Adrenal gland (tissue), 12 donors: ENCODE results near the gene NHERF1. TPM values are rescaled to one million over a fixed set of nuclear protein-coding genes. Genes with fewer than 3 reads are reported as not detected.

Experiments
- DNase-seq, 7 donors: peaks; one replicate each; pipeline ENCODE4 v3.0.0-alpha.2; 2019 to 2020
- H3K27ac ChIP-seq, 5 donors: fragments of 200-600 bp; sonication (generic) in 4 of 5; 1 replicate in 3 of 5; 2 replicates in 2 of 5; pipeline versions ENCODE4 v1.5.1 to v1.8.0; 2016 to 2020; ENCODE audit warnings: mild to moderate bottlenecking in 1 of 5
- H3K27me3 ChIP-seq: fragments of 200-600 bp; 2 replicates; pipeline ENCODE4 v1.8.0; 2021
- H3K36me3 ChIP-seq, 2 donors: fragments of 200-600 bp; replicated peaks in 1 of 2; 1 replicate in 1 of 2; 2 replicates in 1 of 2; pipeline versions ENCODE4 v1.5.1 to v1.8.0; 2018 to 2022
- H3K4me1 ChIP-seq, 2 donors: fragments of 200-600 bp; replicated peaks in 1 of 2; 1 replicate in 1 of 2; 2 replicates in 1 of 2; pipeline versions ENCODE4 v1.5.1 to v1.8.0; 2018 to 2021
- H3K4me3 ChIP-seq, 4 donors: fragments of 200-600 bp; sonication (generic) in 3 of 4; one replicate each; pipeline ENCODE4 v1.5.1; 2016 to 2018
- H3K9me3 ChIP-seq, 3 donors: fragments of 200-600 bp; sonication (generic) in 1 of 3; replicated peaks in 1 of 3; 1 replicate in 2 of 3; 2 replicates in 1 of 3; pipeline versions ENCODE4 v1.5.1 to v1.8.0; 2016 to 2021
- POLR2A ChIP-seq, 2 donors: fragments of 450-650 bp; IDR thresholded peaks; one replicate each; pipeline ENCODE4 v1.6.1; 2017; ENCODE audit warnings: antibody characterized with exemption in 2 of 2, mild to moderate bottlenecking in 2 of 2, moderate library complexity in 1 of 2
- WGBS, 4 donors: extraction: QIAGEN DNeasy Blood & Tissue Kit in 2 of 4; methylation state at CpG; one replicate each; pipeline versions ENCODE4 v1.1.5 to v1.1.7; 2013 to 2017; 5-methylcytosine and 5-hydroxymethylcytosine counted together
- intact Hi-C, 2 donors: fragments of 100-400 bp; cut with DNase I; formaldehyde crosslinking; loops; one replicate each; pipeline versions ENCODE4 v1.14.1 to v1.15.0; 2022 to 2023
- polyA plus RNA-seq, 3 donors: library from polyadenylated mRNA; stranded (reverse); fragments of 200-250 nt in 2 of 3; fragments of 350-450 nt in 1 of 3; fragmentation: Illumina TruSeq in 1 of 3; extraction: RNeasy Lipid Tissue Mini Kit (QIAGEN cat#74804) in 1 of 3; gene quantifications; one replicate each; pipeline ENCODE4 v1.2.3, GENCODE V29; 2013 to 2014
- total RNA-seq, 9 donors: library from RNA; depleted of rRNA in 4 of 9; stranded (reverse); fragments of >200 nt in 4 of 9; fragments of 120-200 nt in 1 of 9; fragmentation: NEBNext Ultra II Directional in 1 of 9; extraction: Animal tissue kit (Norgen Biotek cat#: 25700) in 1 of 9; gene quantifications; one replicate each; pipeline versions ENCODE4 v1.1.0 to v1.2.4, GENCODE V29; 2013 to 2023
- TF ChIP-seq, protein P1 (sequence below), 6 experiments: fragments of 450-650 bp in 4 of 6; fragments of 200-600 bp in 2 of 6; sonication (generic) in 1 of 6; IDR thresholded peaks; 1 replicate in 5 of 6; 2 replicates in 1 of 6; pipeline versions ENCODE4 v1.5.1 to v1.8.0; 2016 to 2021; ENCODE audit warnings: antibody characterized with exemption in 6 of 6, mild to moderate bottlenecking in 2 of 6, moderate library complexity in 1 of 6
- donor health status: healthy with polysubstance abuse.
- donor health status: Bipolar disorder and iron deficiency.
- donor health status: DM: yes; HTN: yes; CAD: no.
- donor health status: DM: no; HTN: no; CAD: no.
- donor health status: DM: no; HTN: no; CAD: no.
- donor health status: DM: yes; HTN: yes; CAD: no.

The NHERF1 gene
- total and polyA plus RNA-seq, 12 donors: 22.0 to 277 (median 209) TPM

DNA sequence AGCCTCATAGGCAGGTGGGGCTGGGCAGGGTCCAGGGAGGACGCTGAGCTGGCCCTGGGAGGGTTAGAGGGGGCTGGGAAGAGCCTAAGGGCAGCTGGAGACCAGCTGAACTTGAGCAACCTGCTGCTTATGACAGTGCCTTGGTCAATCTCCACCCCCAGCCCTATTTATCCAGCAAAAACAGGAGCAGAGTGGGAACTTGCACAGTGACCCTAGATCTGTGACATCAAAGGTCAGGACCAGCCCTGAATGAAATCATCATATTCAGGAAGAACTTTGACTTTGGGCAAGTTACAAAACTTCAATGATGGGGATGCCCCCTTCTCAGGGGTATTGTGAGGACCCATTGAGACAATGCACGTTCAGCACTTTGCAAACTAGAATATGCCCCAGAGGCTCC is 45.1 kb upstream of the NHERF1 start:
- WGBS, 4 donors: 52 to 78% (median 66%) methylated on average over 1 to 2 of the region's 2 CpGs
- Histone ChIP-seq H3K9me3 (no peaks in the 10 kb centered on the region), H3K4me3 (no peak overlapping the region), H3K36me3 (no peaks in the 10 kb centered on the region), H3K27me3 (peaks cover 5% of the 10 kb centered on the region), H3K27ac (no peak overlapping the region), H3K4me1 (no peaks in the 10 kb centered on the region)
- TF ChIP-seq, protein P1, sequence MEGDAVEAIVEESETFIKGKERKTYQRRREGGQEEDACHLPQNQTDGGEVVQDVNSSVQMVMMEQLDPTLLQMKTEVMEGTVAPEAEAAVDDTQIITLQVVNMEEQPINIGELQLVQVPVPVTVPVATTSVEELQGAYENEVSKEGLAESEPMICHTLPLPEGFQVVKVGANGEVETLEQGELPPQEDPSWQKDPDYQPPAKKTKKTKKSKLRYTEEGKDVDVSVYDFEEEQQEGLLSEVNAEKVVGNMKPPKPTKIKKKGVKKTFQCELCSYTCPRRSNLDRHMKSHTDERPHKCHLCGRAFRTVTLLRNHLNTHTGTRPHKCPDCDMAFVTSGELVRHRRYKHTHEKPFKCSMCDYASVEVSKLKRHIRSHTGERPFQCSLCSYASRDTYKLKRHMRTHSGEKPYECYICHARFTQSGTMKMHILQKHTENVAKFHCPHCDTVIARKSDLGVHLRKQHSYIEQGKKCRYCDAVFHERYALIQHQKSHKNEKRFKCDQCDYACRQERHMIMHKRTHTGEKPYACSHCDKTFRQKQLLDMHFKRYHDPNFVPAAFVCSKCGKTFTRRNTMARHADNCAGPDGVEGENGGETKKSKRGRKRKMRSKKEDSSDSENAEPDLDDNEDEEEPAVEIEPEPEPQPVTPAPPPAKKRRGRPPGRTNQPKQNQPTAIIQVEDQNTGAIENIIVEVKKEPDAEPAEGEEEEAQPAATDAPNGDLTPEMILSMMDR (IDR thresholded peaks at IDR 0.05): no peak
- TF ChIP-seq POLR2A (IDR thresholded peaks at IDR 0.05): no peak
- intact Hi-C loops: no loop called here
- no peak for DNase-seq

DNA sequence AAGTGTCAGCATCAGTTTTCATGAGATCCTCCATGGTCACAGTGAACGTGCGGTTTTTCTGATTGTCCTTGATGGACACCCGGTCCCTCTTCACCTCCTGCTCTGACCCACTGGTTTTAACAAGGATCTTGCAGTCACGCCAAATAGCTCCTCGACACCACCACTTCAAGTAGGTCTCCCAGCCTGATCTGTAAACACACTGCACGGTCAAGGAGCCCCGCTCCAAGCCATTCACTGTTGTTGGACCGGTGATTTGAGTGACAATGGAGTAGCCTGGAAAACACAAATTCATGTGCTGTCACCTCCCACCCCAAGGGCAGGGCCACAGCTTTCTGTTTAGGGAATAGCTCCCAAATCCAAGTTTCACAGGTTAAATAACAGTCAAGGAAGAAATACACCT is 43.9 kb upstream of the NHERF1 start:
- no peak for TF ChIP-seq POLR2A (IDR thresholded peaks at IDR 0.05)
- TF ChIP-seq, protein P1 (IDR thresholded peaks at IDR 0.05): no peak
- H3K4me3 ChIP-seq: no peak overlapping the region
- intact Hi-C loops: no loop called here
- no peak overlapping the region for H3K27ac ChIP-seq
- H3K9me3 ChIP-seq: no peaks in the 10 kb centered on the region
- 71 to 87% (median 84%) methylated on average over 8 of the region's 8 CpGs for WGBS, 4 donors
- DNase-seq: no peak
- peaks cover 5% of the 10 kb centered on the region for H3K27me3 ChIP-seq
- no peaks in the 10 kb centered on the region for H3K4me1 ChIP-seq
- no peaks in the 10 kb centered on the region for H3K36me3 ChIP-seq

DNA sequence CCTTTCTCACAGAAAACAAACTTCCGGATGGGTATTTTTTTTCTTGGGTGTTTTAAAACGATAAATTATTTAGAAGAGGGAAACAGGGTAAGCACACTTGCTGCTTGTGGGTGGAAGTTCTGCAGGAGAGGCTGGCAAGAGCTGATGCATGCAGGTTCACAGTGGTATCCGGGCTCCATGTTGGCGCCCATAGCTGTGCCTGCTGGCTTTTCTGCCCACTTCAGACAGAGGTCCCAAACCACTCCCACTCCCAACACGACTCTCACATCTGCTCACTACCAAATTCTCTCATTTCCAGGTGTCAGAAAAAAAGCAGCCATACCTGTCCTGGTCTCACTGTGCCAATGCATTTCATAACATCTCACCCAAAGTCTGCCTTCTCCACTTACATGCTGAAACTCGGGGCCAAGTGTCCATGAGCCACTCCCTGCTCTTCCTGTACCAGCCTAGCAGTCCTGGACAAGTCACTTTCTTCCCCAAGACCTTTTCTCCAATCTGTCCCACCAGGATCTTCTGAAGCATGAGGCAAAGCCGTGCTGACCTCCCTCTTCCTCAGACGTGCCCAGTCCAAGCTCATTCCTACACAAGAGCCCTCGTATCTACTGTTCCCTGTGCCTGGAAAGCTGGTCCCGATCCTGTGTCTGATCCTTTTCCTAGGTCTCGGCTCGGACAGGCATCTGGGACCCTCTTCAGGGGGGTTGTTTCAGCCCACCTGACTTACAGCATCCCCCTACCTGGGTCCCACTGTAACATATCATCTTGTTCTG is 37.2 kb upstream of the NHERF1 start:
- H3K27me3 ChIP-seq: no peaks in the 10 kb centered on the region
- intact Hi-C loops: no loop called here
- 52 to 62% (median 56%) methylated on average over 12 of the region's 12 CpGs for WGBS, 4 donors
- no peak overlapping the region for H3K27ac ChIP-seq
- TF ChIP-seq POLR2A (IDR thresholded peaks at IDR 0.05): no peak
- TF ChIP-seq, protein P1 (IDR thresholded peaks at IDR 0.05): no peak
- H3K4me3 ChIP-seq: no peak overlapping the region
- DNase-seq: no peak
- H3K9me3 ChIP-seq: no peaks in the 10 kb centered on the region
- H3K4me1 ChIP-seq: no peaks in the 10 kb centered on the region
- H3K36me3 ChIP-seq: no peaks in the 10 kb centered on the region

DNA sequence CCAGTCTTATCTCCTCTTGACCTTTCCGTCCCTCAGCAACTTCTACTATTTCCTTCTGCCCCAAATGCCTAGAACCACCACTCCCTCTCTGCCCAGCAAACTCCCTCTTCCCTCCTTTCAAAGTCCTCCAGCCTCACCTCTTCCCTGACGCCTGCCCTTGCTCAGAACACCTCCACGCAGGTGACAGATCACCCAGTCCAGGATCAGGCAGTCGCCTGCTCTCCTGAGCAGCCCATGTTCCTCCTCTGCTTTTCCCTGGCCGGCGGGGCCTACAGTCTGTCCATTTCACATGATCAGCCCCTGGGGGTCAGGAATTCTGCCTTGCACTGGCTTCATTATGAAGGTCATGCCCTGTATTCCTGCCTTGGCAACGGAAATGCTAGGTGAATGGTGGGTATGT is 36.1 kb upstream of the NHERF1 start:
- no peak for DNase-seq
- WGBS, 4 donors: 54 to 75% (median 57%) methylated on average over 7 of the region's 7 CpGs
- Histone ChIP-seq H3K36me3 (no peaks in the 10 kb centered on the region), H3K4me1 (no peaks in the 10 kb centered on the region), H3K27me3 (no peaks in the 10 kb centered on the region), H3K4me3 (peak overlapping the region in 1 of 4 donors; percentile 39), H3K9me3 (no peaks in the 10 kb centered on the region), H3K27ac (peak overlapping the region in 1 of 5 donors; percentile 66)
- no peak for TF ChIP-seq POLR2A (IDR thresholded peaks at IDR 0.05)
- TF ChIP-seq, protein P1 (IDR thresholded peaks at IDR 0.05): no peak
- intact Hi-C loops: no loop called here
